ENCODE results near the gene NPHP3. TPM values are rescaled to one million over a fixed set of nuclear protein-coding genes. Genes with fewer than 3 reads are reported as not detected.
"Not testable (repeated sequence)": the region's sequence is repeated elsewhere in the genome, so short reads cannot be mapped to it uniquely, and the experiment has no call there.

NPHP3 gene, protein sequence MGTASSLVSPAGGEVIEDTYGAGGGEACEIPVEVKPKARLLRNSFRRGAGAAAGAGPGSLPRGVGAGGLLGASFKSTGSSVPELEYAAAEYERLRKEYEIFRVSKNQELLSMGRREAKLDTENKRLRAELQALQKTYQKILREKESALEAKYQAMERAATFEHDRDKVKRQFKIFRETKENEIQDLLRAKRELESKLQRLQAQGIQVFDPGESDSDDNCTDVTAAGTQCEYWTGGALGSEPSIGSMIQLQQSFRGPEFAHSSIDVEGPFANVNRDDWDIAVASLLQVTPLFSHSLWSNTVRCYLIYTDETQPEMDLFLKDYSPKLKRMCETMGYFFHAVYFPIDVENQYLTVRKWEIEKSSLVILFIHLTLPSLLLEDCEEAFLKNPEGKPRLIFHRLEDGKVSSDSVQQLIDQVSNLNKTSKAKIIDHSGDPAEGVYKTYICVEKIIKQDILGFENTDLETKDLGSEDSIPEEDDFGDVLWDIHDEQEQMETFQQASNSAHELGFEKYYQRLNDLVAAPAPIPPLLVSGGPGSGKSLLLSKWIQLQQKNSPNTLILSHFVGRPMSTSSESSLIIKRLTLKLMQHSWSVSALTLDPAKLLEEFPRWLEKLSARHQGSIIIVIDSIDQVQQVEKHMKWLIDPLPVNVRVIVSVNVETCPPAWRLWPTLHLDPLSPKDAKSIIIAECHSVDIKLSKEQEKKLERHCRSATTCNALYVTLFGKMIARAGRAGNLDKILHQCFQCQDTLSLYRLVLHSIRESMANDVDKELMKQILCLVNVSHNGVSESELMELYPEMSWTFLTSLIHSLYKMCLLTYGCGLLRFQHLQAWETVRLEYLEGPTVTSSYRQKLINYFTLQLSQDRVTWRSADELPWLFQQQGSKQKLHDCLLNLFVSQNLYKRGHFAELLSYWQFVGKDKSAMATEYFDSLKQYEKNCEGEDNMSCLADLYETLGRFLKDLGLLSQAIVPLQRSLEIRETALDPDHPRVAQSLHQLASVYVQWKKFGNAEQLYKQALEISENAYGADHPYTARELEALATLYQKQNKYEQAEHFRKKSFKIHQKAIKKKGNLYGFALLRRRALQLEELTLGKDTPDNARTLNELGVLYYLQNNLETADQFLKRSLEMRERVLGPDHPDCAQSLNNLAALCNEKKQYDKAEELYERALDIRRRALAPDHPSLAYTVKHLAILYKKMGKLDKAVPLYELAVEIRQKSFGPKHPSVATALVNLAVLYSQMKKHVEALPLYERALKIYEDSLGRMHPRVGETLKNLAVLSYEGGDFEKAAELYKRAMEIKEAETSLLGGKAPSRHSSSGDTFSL (N-terminal part only)
- total RNA-seq: 13.4 and 16.8 TPM in 2 replicates

DNA sequence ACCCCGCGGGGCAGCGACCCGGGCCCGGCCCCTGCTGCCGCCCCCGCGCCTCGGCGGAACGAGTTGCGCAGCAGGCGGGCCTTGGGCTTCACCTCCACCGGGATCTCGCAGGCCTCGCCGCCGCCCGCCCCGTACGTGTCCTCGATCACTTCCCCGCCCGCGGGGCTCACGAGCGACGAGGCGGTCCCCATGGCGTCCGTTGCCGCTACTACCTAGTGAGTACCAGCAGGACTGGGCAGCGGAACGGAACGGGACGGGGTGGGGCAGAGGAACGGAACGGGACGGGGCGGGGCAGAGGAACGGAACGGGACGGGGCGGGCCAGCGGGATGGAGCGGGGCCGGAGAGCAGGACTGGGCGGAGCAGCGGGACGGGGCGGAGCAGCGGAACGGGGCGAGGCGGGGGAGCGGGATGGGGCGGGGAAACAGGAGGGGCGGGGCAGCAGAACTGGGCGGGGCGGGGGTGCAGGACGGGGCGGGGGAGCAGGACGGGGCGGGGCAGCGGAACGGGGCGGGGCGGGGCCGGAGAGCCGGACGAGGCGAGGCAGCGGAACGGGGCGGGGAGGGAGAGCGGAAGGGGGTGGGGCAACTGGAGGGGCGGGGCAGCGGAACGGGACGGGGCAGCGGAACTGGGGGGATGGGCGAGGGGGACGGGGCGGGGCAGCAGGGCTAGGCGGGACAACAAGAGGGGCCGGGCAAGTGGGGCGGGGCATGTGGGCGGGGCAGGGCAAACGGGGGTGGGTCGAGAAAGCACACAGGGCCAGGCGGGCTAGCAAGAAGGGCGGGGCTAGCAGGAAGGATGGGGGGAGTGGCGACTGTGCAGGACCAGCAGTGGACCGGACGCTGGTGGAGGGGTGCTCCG is at the start of gene NPHP3:
TSS of gene NPHP3 (minus strand) at position 245 of the 859 bp plus-strand sequence. CDS start at position 191, 54 bp downstream.
- H3K9me3 Mint-ChIP-seq: no peaks in the 10 kb centered on the region
- peak within 1 kb of the TSS; percentile 96 for H3K4me3 Mint-ChIP-seq
- H3K27me3 Mint-ChIP-seq: peaks cover 3% of the 10 kb centered on the region
- peak within 1 kb of the TSS; percentile 88 for H3K27ac Mint-ChIP-seq
- peak; percentile 96 for DNase-seq
- H3K4me1 Mint-ChIP-seq: peaks cover 30% of the 10 kb centered on the region
- peaks cover 17% of the 10 kb centered on the region for H3K36me3 Mint-ChIP-seq (ENCODE audit: low read depth)
- intact Hi-C loops (cut with micrococcal nuclease): loop anchor here (1.0 to 5.0 kb wide), 8 partner anchors 62 to 1764 kb away; partner anchors contain the start of genes CDV3, CEP63, DNAJC13 and SRPRB

DNA sequence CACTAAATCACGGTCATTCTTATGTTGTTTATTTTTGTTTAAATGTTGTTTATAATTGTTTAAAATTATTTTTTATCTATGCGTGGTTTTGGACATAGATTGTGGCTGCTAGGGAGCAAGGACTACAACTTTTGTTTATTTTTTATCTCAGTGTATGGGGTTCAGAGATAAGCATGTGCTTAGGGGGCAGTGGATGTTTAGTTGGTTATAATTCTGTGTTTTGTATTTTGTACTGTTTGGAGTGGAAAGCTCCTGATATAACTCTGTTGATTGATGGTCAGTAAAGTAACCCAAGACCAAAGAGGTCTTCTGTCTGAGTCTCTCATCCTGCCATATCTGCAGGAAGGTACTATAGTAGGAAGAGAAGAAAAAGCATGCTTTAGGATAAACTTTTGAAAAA is 36.5 kb upstream of the NPHP3 start:
- H3K36me3 Mint-ChIP-seq (ENCODE audit: low read depth): no peaks in the 10 kb centered on the region

DNA sequence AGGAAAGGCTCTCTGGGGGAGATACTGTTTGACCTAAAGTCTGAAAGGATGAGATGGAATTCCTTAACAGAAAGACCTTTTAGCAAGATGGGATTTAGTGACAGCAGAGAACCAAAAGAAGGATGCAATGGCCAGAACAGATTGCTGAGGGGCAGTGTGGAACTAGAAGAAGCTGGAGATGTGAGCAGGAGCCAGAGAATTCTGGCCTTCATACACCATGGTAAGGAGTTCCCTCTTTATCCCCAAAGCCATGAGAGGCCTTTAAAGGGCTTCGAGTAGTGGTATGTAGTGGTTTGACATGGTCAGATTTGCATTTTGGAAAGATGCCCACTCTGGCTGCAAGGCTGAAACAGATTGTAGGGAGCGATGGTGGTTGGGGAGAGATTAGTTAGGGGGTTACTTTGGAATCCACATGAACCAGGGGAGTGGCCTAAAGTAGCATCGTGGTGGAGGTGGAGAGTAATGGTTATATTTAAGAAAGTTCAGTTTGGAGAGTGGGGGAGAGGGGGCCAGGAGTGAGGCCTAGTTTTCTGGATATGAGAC is 34.0 kb upstream of the NPHP3 start:
- intact Hi-C loops (cut with micrococcal nuclease): no loop called here
- DNase-seq: no peak
- Mint-ChIP-seq H3K9me3 (peaks cover 3% of the 10 kb centered on the region), H3K4me1 (no peaks in the 10 kb centered on the region), H3K27ac (no peak overlapping the region), H3K36me3 (ENCODE audit: low read depth) (no peaks in the 10 kb centered on the region), H3K4me3 (no peak overlapping the region), H3K27me3 (peaks cover 10% of the 10 kb centered on the region)

More for the DNA sequence above, 36.5 kb upstream of the NPHP3 start:
- Mint-ChIP-seq H3K27ac (no peak overlapping the region), H3K4me1 (no peaks in the 10 kb centered on the region), H3K4me3 (no peak overlapping the region), H3K9me3 (peaks cover 3% of the 10 kb centered on the region), H3K27me3 (no peaks in the 10 kb centered on the region)
- intact Hi-C loops (cut with micrococcal nuclease): no loop called here
- no peak for DNase-seq

DNA sequence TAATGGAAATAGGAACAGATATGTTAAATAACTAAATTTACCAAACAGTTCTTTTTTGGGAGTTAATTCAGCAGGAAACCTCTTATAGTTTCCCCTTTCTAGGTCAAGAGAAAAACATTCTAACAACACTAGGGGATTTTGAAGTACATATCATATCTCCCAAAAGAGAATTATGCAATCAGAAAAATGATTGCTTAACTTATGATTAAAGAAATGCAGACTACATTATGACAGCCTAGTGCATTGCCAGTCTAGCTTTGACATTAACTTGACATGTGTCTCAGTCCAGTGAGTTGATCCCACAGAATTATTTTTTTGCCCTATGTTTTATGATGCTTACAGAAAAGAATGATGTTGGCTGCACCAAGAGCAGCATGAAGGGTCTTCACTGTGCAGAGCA is 31.7 kb upstream of the NPHP3 start:
- no peaks in the 10 kb centered on the region for H3K36me3 Mint-ChIP-seq (ENCODE audit: low read depth)

DNA sequence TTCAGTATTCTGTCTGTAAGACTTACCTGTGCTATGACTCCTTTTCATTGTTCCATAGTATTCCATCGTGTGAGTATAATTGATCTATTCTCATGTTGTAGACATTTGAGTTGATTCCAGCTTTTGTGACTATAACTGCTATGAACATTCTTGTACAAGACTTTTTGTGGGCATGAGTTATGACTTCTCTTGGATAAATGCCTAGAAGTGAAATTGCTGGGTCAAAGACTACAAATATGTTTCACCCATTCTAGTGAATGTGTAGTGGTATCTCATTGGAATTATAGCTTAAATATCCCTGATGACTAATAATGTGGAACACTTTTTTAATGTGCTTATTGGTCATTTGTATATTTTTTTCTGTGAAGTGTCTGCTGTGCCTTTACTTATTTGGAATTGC is 27.6 kb upstream of the NPHP3 start:
- no peak overlapping the region for H3K27ac Mint-ChIP-seq
- no peak overlapping the region for H3K4me3 Mint-ChIP-seq
- intact Hi-C loops (cut with micrococcal nuclease): no loop called here
- H3K27me3 Mint-ChIP-seq: peaks cover 28% of the 10 kb centered on the region
- no peaks in the 10 kb centered on the region for H3K36me3 Mint-ChIP-seq (ENCODE audit: low read depth)
- DNase-seq: no peak
- H3K4me1 Mint-ChIP-seq: no peaks in the 10 kb centered on the region
- H3K9me3 Mint-ChIP-seq: no peaks in the 10 kb centered on the region

More for the DNA sequence above, 31.7 kb upstream of the NPHP3 start:
- intact Hi-C loops (cut with micrococcal nuclease): no loop called here
- no peak overlapping the region for H3K27ac Mint-ChIP-seq
- no peak overlapping the region for H3K4me3 Mint-ChIP-seq
- H3K4me1 Mint-ChIP-seq: no peaks in the 10 kb centered on the region
- H3K27me3 Mint-ChIP-seq: peaks cover 20% of the 10 kb centered on the region
- H3K9me3 Mint-ChIP-seq: no peaks in the 10 kb centered on the region
- no peak for DNase-seq

DNA sequence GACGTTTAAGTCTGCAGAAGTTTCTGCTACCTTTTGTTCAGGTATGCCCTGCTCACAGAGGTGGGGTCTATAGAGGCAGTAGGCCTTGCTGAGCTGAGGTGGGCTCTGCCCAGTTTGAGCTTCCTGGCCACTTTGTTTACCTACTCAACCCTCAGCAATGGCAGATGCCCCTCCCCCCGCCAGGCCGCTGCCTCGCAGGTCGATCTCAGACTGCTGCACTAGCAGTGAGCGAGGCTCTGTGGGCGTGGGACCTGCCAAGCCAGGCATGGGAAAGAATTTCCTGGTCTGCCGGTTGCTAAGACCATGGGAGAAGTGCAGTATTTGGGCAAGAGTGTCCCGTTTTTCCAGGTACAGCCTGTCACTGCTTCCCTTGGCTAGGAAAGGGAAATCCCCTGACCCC is 24.5 kb upstream of the NPHP3 start:
- intact Hi-C loops (cut with micrococcal nuclease); H3K36me3 Mint-ChIP-seq (ENCODE audit: low read depth); H3K27ac Mint-ChIP-seq; H3K4me3 Mint-ChIP-seq; DNase-seq; H3K9me3 Mint-ChIP-seq; H3K4me1 Mint-ChIP-seq: not testable (repeated sequence)
- peaks cover 30% of the 10 kb centered on the region for H3K27me3 Mint-ChIP-seq

DNA sequence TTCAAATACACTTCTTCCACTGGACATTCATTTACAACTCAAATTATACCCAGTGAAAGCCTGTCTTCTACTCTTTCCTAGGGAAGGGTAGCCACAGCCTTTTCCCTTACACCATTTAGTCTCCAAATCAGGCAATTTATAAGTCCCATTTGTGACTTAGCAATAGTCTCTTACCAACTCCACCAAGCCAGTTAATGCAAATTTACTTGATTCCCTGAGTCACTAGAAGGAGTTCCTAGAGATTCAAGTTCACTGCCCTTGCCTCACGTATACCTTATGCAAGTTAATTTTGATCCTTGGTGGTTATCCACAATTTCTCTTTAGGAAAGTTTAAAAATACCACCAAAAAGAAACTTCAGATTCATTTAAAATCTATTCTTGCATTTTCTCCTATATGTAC is 16.1 kb upstream of the NPHP3 start:
- H3K27me3 Mint-ChIP-seq: peaks cover 37% of the 10 kb centered on the region

DNA sequence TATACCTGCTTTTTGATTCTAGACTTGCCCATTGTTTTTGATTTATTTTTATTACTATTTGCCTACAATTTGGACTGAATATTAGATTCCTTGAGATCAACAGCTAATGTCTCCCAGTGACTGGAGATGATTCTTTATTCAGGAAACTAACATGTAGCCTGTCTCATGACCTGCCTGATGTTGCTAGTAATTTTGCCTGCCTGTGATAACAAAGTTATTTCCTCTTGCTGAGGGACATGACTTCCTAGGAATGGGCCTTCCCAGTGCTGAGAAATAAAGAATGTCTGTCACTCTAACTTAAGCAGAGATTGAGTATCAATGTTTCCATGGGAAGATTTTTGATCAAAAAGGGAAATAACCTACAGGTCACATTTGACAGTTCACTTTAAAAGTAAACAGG is 13.4 kb upstream of the NPHP3 start:
- Mint-ChIP-seq H3K9me3 (no peaks in the 10 kb centered on the region), H3K27me3 (peaks cover 49% of the 10 kb centered on the region), H3K4me3 (no peak overlapping the region), H3K4me1 (no peaks in the 10 kb centered on the region), H3K36me3 (ENCODE audit: low read depth) (no peaks in the 10 kb centered on the region), H3K27ac (no peak overlapping the region)
- intact Hi-C loops (cut with micrococcal nuclease): no loop called here
- no peak for DNase-seq

More for the DNA sequence above, 16.1 kb upstream of the NPHP3 start:
- H3K4me3 Mint-ChIP-seq: no peak overlapping the region
- intact Hi-C loops (cut with micrococcal nuclease): no loop called here
- H3K36me3 Mint-ChIP-seq (ENCODE audit: low read depth): no peaks in the 10 kb centered on the region
- H3K27ac Mint-ChIP-seq: no peak overlapping the region
- DNase-seq: no peak
- H3K9me3 Mint-ChIP-seq: no peaks in the 10 kb centered on the region
- H3K4me1 Mint-ChIP-seq: no peaks in the 10 kb centered on the region

DNA sequence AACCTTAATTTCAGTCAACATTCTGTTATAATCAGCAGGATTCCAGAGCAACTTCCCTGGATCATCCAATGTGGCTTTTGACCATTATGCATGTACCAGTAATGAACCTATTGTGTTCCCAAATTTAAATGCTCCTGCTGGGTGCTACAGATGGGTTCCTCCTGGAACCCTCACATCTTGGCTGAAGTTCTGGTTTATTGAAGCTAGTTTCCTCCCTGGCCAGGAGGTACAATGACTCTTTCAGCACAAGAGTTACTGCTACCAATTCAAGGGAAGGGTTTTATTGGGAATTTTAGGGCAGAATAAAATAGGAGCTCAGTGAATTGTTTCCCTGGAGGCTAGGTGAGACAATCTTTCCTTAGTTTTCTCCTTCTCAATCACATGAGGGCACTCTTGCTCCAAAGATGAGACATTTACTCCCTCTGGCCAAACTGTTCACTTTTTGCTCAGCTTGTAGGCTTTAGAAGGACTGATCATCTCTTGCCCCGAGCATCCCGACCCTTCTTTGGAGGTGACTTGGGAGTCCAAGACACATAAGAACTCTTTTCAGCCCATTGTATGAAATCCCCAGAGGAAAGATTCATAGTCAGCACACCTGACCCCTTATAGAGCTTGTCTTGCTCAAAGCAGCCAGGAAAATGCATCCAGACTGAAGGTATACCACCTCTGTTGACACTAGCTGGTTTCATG is 8.8 kb upstream of the NPHP3 start:
- DNase-seq: peak; percentile 63
- H3K4me1 Mint-ChIP-seq: no peaks in the 10 kb centered on the region
- no peak overlapping the region for H3K4me3 Mint-ChIP-seq
- H3K27me3 Mint-ChIP-seq: peaks cover 50% of the 10 kb centered on the region
- H3K27ac Mint-ChIP-seq: no peak overlapping the region
- intact Hi-C loops (cut with micrococcal nuclease): loop anchor here (1.0 kb wide), 1 partner anchor 692 kb away; no protein-coding TSS in a partner anchor
- no peaks in the 10 kb centered on the region for H3K9me3 Mint-ChIP-seq
- H3K36me3 Mint-ChIP-seq (ENCODE audit: low read depth): no peaks in the 10 kb centered on the region

DNA sequence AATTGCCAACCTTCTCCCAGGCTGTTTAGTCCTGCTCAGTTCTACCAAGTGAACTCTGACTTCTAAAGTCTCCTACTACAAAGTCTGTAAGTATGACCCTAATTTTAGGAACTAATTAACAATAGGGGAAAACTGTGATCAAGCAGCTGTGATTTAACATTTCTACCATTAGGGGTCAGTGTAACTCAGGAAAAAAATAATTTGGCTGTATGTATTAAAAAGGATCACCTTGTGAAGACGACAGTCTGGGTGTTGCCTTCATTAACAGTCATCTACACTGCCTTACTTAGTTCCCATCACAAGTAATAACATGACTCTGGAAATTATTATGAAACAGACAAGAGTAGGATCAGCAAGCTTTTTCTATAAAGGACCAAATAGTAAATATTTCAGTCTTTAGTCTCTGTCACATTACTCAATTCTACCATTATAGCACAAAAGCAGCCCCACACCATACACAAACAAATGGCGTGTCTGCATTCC is 4.2 kb upstream of the NPHP3 start:
- no peaks in the 10 kb centered on the region for H3K9me3 Mint-ChIP-seq
- intact Hi-C loops (cut with micrococcal nuclease): loop anchor here (1.0 to 5.0 kb wide), 3 partner anchors 311 to 697 kb away; partner anchors contain the start of gene TMEM108
- H3K27ac Mint-ChIP-seq: no peak overlapping the region
- peaks cover 26% of the 10 kb centered on the region for H3K27me3 Mint-ChIP-seq
- DNase-seq: peak; percentile 66
- no peak overlapping the region for H3K4me3 Mint-ChIP-seq
- peaks cover 12% of the 10 kb centered on the region for H3K4me1 Mint-ChIP-seq
- no peaks in the 10 kb centered on the region for H3K36me3 Mint-ChIP-seq (ENCODE audit: low read depth)

DNA sequence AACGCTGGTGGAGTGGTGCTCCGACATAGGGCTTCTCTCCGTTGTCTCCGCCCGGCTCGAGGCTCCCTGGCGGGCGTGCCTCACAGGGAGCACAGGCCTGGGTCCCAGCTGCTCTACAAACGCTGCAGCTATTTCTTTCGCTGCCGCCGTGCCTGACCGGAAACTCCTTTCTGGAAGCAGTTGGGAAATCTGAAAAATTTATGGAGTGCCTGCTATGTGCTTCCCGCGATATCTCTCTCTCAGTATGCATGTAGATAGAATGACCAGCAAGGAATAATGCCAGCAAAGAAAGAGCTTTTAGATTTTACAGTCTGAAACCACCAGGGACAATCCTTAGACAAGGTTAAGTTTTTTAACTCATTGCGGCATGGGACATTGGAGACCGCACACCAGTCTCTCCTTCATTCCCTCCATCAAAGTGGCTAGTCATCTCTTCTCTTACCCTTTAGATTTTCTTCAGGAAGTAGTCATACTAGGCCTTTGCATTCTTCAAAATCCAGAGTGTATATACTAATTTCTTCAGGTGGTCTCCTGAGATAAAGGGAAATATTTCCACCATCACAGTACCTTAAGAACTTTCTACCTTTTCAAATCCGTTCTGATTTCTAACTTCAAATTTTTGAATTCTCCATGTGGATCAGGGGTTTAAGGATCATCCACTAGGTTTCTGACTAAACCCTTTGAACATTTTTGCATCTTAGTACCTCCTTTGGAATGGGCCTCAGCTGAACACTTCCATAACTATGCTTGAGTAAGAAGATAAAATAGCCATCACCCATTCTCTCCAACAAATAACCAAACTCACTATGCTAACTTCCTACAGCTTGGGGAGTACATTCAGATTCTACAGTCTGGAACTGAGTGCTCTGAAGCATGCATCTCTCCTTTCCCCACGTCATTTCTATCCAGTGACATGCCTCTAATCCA is 1.1 kb upstream of the NPHP3 start:
- H3K4me3 Mint-ChIP-seq: peak overlapping the region; percentile 88
- no peaks in the 10 kb centered on the region for H3K9me3 Mint-ChIP-seq
- intact Hi-C loops (cut with micrococcal nuclease): loop anchor here (2.0 to 5.0 kb wide), 4 partner anchors 181 to 1764 kb away; partner anchors contain the start of genes CEP63 and SRPRB
- H3K4me1 Mint-ChIP-seq: peaks cover 30% of the 10 kb centered on the region
- DNase-seq: no peak
- H3K36me3 Mint-ChIP-seq (ENCODE audit: low read depth): peaks cover 14% of the 10 kb centered on the region
- peaks cover 8% of the 10 kb centered on the region for H3K27me3 Mint-ChIP-seq
- H3K27ac Mint-ChIP-seq: peak overlapping the region; percentile 64

All from activated CD4-positive, alpha-beta T cell treated with anti-CD3 and anti-CD28 coated beads, Interleukin-2, amount 10 ng/mL, durations not matched to agents 24 days and 14 days (primary cell).